Testis (tissue), 2 donors: ENCODE measurements around the gene STRIP1.

Experiments
- POLR2A ChIP-seq: fragments of 450-650 bp; IDR thresholded peaks from one replicate; pipeline ENCODE4 v1.6.1; 2017; ENCODE audit warnings: antibody characterized with exemption, mild to moderate bottlenecking, moderate library complexity
- TF ChIP-seq, protein P1 (sequence below), 3 experiments: fragments of 450-650 bp in 2 of 3; fragments of 200-600 bp in 1 of 3; sonication (generic) in 1 of 3; IDR thresholded peaks; one replicate each; pipeline ENCODE4 v1.5.1; 2016 to 2019; ENCODE audit warnings: antibody characterized with exemption in 3 of 3, mild to moderate bottlenecking in 2 of 3, moderate library complexity in 1 of 3

DNA sequence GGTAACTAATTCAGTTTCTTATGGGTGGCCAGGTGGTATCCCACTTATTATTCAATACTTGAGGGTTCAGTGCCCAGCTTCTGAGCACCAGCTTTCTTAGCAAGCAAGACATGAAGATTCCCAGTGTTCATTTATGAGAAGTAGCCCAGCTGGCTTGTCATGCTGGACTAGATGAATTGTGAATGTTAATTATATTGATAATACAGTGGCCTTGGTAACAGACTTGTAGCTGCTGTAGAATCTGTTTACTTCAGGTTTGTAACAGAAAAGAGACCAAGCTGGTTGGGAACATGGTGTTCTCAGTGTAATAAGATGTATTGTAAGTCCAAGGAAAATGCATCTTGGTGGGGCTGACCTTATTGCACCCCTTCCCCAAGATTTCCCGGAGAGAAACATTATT lies 39.8 kb upstream of the STRIP1 start:
- TF ChIP-seq, protein P1, sequence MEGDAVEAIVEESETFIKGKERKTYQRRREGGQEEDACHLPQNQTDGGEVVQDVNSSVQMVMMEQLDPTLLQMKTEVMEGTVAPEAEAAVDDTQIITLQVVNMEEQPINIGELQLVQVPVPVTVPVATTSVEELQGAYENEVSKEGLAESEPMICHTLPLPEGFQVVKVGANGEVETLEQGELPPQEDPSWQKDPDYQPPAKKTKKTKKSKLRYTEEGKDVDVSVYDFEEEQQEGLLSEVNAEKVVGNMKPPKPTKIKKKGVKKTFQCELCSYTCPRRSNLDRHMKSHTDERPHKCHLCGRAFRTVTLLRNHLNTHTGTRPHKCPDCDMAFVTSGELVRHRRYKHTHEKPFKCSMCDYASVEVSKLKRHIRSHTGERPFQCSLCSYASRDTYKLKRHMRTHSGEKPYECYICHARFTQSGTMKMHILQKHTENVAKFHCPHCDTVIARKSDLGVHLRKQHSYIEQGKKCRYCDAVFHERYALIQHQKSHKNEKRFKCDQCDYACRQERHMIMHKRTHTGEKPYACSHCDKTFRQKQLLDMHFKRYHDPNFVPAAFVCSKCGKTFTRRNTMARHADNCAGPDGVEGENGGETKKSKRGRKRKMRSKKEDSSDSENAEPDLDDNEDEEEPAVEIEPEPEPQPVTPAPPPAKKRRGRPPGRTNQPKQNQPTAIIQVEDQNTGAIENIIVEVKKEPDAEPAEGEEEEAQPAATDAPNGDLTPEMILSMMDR (IDR thresholded peaks at IDR 0.05), result no peak
- TF ChIP-seq POLR2A, result no peak
